Upper lobe of right lung (tissue), 1 donor: ENCODE results near the gene IMMP2L. TPM values are rescaled to one million over a fixed set of nuclear protein-coding genes. Genes with fewer than 3 reads are reported as not detected.

Experiments used
- ATAC-seq: fragments of 200-7000 bp; cut with Tn5 transposase; one replicate; pipeline ENCODE4 v1.9.1; 2020; ENCODE audit warnings: mild to moderate bottlenecking, moderate library complexity
- DNase-seq: peaks from one replicate; pipeline ENCODE4 v3.0.0-alpha.2; 2020
- H3K27ac ChIP-seq: fragments of 200-600 bp; one replicate; pipeline ENCODE4 v1.8.0; 2022
- H3K27me3 ChIP-seq: fragments of 200-600 bp; one replicate; pipeline ENCODE4 v1.8.0; 2022; ENCODE audit warnings: mild to moderate bottlenecking
- H3K36me3 ChIP-seq: fragments of 200-600 bp; one replicate; pipeline ENCODE4 v1.8.0; 2022
- H3K4me1 ChIP-seq: fragments of 200-600 bp; one replicate; pipeline ENCODE4 v1.8.0; 2022
- H3K4me3 ChIP-seq: fragments of 200-600 bp; one replicate; pipeline ENCODE4 v1.8.0; 2022; ENCODE audit warnings: mild to moderate bottlenecking
- H3K9me3 ChIP-seq: fragments of 200-600 bp; one replicate; pipeline ENCODE4 v1.8.0; 2022
- intact Hi-C: fragments of 100-400 bp; cut with DNase I; formaldehyde crosslinking; loops from one replicate; pipeline ENCODE4 v1.11.0; 2022
- total RNA-seq: library from RNA; stranded (reverse); fragmentation: NEBNext Ultra II Directional; extraction: Animal tissue kit (Norgen Biotek cat#: 25700); gene quantifications from one replicate; pipeline ENCODE4 v1.2.1, GENCODE V29; 2021
- TF ChIP-seq, protein P1 (sequence below): fragments of 200-600 bp; IDR thresholded peaks from one replicate; pipeline ENCODE4 v1.8.0; 2022; ENCODE audit warnings: antibody characterized with exemption
- donor health status: DM: no; HTN: yes; CAD: no; lungs with severe emphysema.

The IMMP2L gene
- total RNA-seq, 1 donor from 2014 or later: 22.0 TPM

DNA sequence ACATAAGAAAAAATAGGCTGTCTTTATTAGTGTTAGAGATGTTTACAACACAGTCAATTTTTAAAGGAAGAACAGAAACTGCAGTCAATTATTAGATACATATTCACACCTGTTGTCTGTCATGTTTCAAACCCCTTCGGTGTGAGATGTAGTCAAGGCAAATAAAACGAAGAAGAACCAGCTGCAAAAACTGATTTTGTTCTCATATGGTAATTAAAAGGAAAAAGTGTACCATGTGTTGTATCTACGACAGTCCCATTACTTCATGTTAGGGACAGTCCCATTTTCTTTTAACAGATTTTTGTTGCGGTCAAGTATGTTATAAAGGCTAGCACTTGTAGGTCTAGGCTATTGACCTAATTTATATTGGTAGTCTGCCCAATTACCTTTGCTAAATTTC is 321.9 kb downstream of the IMMP2L start:
- Histone ChIP-seq H3K36me3 (no peaks in the 10 kb centered on the region), H3K4me1 (no peaks in the 10 kb centered on the region), H3K27me3 (no peaks in the 10 kb centered on the region), H3K4me3 (no peak overlapping the region), H3K9me3 (no peaks in the 10 kb centered on the region), H3K27ac (no peak overlapping the region)
- DNase-seq (no peak), ATAC-seq (no peak)
- intact Hi-C loops: no loop called here
- TF ChIP-seq, protein P1, sequence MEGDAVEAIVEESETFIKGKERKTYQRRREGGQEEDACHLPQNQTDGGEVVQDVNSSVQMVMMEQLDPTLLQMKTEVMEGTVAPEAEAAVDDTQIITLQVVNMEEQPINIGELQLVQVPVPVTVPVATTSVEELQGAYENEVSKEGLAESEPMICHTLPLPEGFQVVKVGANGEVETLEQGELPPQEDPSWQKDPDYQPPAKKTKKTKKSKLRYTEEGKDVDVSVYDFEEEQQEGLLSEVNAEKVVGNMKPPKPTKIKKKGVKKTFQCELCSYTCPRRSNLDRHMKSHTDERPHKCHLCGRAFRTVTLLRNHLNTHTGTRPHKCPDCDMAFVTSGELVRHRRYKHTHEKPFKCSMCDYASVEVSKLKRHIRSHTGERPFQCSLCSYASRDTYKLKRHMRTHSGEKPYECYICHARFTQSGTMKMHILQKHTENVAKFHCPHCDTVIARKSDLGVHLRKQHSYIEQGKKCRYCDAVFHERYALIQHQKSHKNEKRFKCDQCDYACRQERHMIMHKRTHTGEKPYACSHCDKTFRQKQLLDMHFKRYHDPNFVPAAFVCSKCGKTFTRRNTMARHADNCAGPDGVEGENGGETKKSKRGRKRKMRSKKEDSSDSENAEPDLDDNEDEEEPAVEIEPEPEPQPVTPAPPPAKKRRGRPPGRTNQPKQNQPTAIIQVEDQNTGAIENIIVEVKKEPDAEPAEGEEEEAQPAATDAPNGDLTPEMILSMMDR: no peak

DNA sequence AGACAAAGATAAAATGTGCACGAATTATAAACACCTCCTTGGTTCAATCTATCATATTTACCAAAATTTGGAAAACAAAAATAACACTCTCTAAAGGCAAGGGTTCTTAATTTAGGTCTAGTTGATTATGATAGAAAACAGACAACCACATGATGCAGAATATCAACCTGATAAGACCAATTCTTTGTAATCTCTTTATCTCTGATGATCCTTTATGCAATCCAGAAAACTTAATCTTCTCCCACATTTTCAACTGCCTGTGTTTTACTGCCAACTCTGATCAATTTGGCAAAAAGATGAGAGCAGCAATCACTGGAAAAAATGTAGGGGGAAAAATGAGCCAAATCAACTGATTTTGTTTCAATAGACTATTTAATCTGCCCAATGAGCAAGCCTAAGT is 322.9 kb downstream of the IMMP2L start:
- no peaks in the 10 kb centered on the region for H3K27me3 ChIP-seq
- intact Hi-C loops: no loop called here
- H3K27ac ChIP-seq: peak overlapping the region; percentile 33
- no peak overlapping the region for H3K4me3 ChIP-seq
- no peaks in the 10 kb centered on the region for H3K36me3 ChIP-seq
- DNase-seq (no peak), ATAC-seq (no peak)
- TF ChIP-seq, protein P1: no peak
- H3K4me1 ChIP-seq: no peaks in the 10 kb centered on the region
- no peaks in the 10 kb centered on the region for H3K9me3 ChIP-seq

DNA sequence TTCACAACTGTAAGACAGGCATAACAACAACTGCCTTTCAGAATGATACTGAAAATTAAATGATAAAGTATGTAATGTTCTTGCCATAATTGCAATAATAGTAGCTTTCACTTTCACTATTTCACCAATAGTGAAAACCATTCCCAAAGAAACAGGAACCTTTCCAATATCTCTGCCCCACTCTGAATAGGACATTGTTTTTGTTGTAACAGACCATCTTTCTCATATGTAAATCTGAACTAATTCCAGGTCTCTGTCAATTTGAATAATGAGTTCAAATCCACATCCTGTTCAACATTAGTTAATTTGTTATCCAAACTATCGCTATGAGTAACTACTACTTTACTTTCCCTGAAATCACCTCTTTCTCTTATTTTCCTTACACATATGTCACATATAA is 323.4 kb downstream of the IMMP2L start:
- TF ChIP-seq, protein P1: no peak
- Histone ChIP-seq H3K4me3 (peak overlapping the region; percentile 1), H3K36me3 (no peaks in the 10 kb centered on the region), H3K27me3 (no peaks in the 10 kb centered on the region), H3K27ac (peak overlapping the region; percentile 33), H3K9me3 (no peaks in the 10 kb centered on the region), H3K4me1 (no peaks in the 10 kb centered on the region)
- DNase-seq (no peak), ATAC-seq (no peak)
- intact Hi-C loops: no loop called here

DNA sequence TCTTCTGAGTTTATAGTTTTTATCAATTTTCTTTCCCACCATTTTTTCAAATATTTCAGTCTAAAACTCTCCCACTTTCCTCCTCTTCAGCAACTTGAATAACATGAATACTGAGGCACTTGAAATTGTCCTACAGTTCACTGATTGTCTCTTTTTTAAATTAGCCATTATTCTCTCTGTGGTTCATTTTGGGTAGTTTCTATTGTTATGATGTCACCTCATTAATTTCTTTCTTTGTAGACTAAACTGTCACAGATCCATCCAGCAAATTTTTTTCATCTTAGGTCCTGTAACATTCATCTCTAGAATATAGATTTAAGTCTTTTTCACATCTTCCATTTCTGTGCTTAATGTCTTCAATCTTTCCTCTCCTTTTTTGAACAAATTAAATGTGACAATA is 326.6 kb downstream of the IMMP2L start:
- DNase-seq (no peak), ATAC-seq (no peak)
- intact Hi-C loops: no loop called here
- no peaks in the 10 kb centered on the region for H3K9me3 ChIP-seq
- TF ChIP-seq, protein P1: no peak
- H3K27ac ChIP-seq: no peak overlapping the region
- H3K27me3 ChIP-seq: no peaks in the 10 kb centered on the region
- no peaks in the 10 kb centered on the region for H3K4me1 ChIP-seq
- no peaks in the 10 kb centered on the region for H3K36me3 ChIP-seq
- H3K4me3 ChIP-seq: no peak overlapping the region

DNA sequence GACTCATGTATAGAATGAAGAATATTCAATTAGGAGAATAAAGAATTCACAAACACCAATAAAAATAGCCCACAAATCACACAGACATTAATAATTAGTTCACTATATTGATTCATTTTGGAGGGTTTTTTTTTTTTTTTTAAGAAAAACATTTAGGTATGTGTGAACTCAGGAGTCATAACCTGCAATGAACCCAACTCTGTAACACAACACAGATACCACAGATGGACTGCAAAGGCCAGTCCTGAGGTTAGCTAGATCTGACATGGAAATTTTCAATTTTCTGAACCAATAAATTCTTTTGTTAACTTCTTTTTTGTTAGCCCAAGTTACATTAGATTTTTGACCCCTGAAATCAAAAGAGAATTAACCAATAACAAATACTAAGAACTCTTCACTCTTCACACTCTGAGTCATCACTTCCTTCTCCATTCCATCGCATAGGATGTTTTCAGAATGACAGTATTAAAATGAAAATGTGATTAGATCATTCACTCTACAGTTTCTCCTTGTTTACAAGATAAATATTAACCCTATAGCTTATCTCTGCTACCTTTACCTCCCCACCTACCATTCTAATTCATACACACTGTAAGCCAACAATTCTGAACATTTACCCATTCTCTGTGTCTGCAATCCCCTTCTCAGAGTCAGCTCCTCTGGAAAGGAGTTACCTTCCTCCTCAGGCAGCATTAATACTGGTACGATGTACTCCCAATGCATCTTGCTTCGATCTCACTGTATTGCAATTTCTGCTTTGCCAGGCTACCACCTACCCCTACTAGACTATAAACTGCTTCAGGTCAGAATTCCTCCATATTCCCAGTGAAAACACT is 329.8 kb downstream of the IMMP2L start:
- Histone ChIP-seq H3K9me3 (no peaks in the 10 kb centered on the region), H3K27ac (no peak overlapping the region), H3K27me3 (no peaks in the 10 kb centered on the region), H3K4me1 (no peaks in the 10 kb centered on the region), H3K36me3 (no peaks in the 10 kb centered on the region), H3K4me3 (no peak overlapping the region)
- DNase-seq (no peak), ATAC-seq (no peak)
- TF ChIP-seq, protein P1: no peak
- intact Hi-C loops: no loop called here
